Chondrocyte (in vitro differentiated cells): ENCODE results near the gene MAP4K5. TPM values are rescaled to one million over a fixed set of nuclear protein-coding genes. Genes with fewer than 3 reads are reported as not detected.

Experiments
- DNase-seq: peaks from one replicate; pipeline ENCODE4 v3.0.0; 2021; ENCODE audit warnings: mixed read lengths, low spot score
- H3K27ac Mint-ChIP-seq: one replicate; pipeline ENCODE4 v1.8.0; 2021; ENCODE audit warnings: mild to moderate bottlenecking, moderate library complexity, mixed read lengths; ENCODE audit not compliant: unreplicated experiment
- H3K27me3 Mint-ChIP-seq: 2 replicates; pipeline ENCODE4 v1.8.0; 2021; ENCODE audit warnings: low read depth, mixed read lengths
- H3K36me3 Mint-ChIP-seq: 2 replicates; pipeline ENCODE4 v1.8.0; 2021; ENCODE audit warnings: low read depth, mixed read lengths
- H3K4me1 Mint-ChIP-seq: 2 replicates; pipeline ENCODE4 v1.8.0; 2021; ENCODE audit warnings: low read depth, mild to moderate bottlenecking, mixed read lengths
- H3K4me3 Mint-ChIP-seq: one replicate; pipeline ENCODE4 v1.8.0; 2021; ENCODE audit warnings: mild to moderate bottlenecking, moderate library complexity, mixed read lengths; ENCODE audit not compliant: unreplicated experiment
- H3K9me3 Mint-ChIP-seq: 2 replicates; pipeline ENCODE4 v1.8.0; 2021; ENCODE audit warnings: low read depth, mixed read lengths
- CTCF ChIP-seq: fragments of 200-600 bp; sonication (generic); IDR thresholded peaks from 2 replicates; pipeline ENCODE4 v1.5.0; 2021; ENCODE audit warnings: antibody characterized with exemption, mild to moderate bottlenecking, moderate library complexity
- total RNA-seq: library from RNA; stranded (reverse); gene quantifications from 3 replicates; pipeline ENCODE4 v1.2.1, GENCODE V29; 2021

MAP4K5 gene
- total RNA-seq, 1 donor from 2014 or later, result 103 TPM

- Mint-ChIP-seq H3K36me3 (peaks cover 60% of the 10 kb centered on the region), H3K27me3 (no peaks in the 10 kb centered on the region), H3K4me3 (no peak overlapping the region), H3K4me1 (no peaks in the 10 kb centered on the region), H3K27ac (no peak overlapping the region), H3K9me3 (peaks cover 25% of the 10 kb centered on the region)
- no peak for TF ChIP-seq CTCF
- DNase-seq, result no peak
These were observed 62.4 kb downstream of the MAP4K5 start for GRCh38 chr14:50469982-50470381.

- Mint-ChIP-seq H3K4me3 (no peak overlapping the region), H3K36me3 (peaks cover 17% of the 10 kb centered on the region), H3K27ac (no peak overlapping the region), H3K9me3 (no peaks in the 10 kb centered on the region), H3K27me3 (no peaks in the 10 kb centered on the region), H3K4me1 (no peaks in the 10 kb centered on the region)
- TF ChIP-seq CTCF, result no peak
- DNase-seq, result no peak
These were observed 70.3 kb downstream of the MAP4K5 start for GRCh38 chr14:50462111-50462510.

GRCh38 chr14:50453869-50454268 lies 78.5 kb downstream of the MAP4K5 start:
- peaks cover 5% of the 10 kb centered on the region for H3K9me3 Mint-ChIP-seq
- peaks cover 23% of the 10 kb centered on the region for H3K36me3 Mint-ChIP-seq
- H3K4me1 Mint-ChIP-seq, result peaks cover 16% of the 10 kb centered on the region
- no peak overlapping the region for H3K4me3 Mint-ChIP-seq
- DNase-seq, result no peak
- peak overlapping the region; percentile 60 for H3K27ac Mint-ChIP-seq
- no peak for TF ChIP-seq CTCF
- no peaks in the 10 kb centered on the region for H3K27me3 Mint-ChIP-seq

GRCh38 chr14:50452979-50453705 lies 79.2 kb downstream of the MAP4K5 start:
- no peak for DNase-seq
- Mint-ChIP-seq H3K4me3 (no peak overlapping the region), H3K27me3 (no peaks in the 10 kb centered on the region), H3K27ac (peak overlapping the region; percentile 60), H3K4me1 (peaks cover 16% of the 10 kb centered on the region), H3K36me3 (peaks cover 23% of the 10 kb centered on the region), H3K9me3 (peaks cover 5% of the 10 kb centered on the region)
- no peak for TF ChIP-seq CTCF

GRCh38 chr14:50452296-50452695 lies 80.1 kb downstream of the MAP4K5 start:
- Mint-ChIP-seq H3K27ac (peak overlapping the region; percentile 60), H3K36me3 (peaks cover 23% of the 10 kb centered on the region)
- no peak for DNase-seq

More at GRCh38 chr14:50452296-50452695, 80.1 kb downstream of the MAP4K5 start:
- peaks cover 20% of the 10 kb centered on the region for H3K4me1 Mint-ChIP-seq
- peaks cover 5% of the 10 kb centered on the region for H3K9me3 Mint-ChIP-seq
- TF ChIP-seq CTCF, result no peak
- H3K4me3 Mint-ChIP-seq, result no peak overlapping the region
- H3K27me3 Mint-ChIP-seq, result no peaks in the 10 kb centered on the region
